ENCODE data around the gene MAP7.
A peak's percentile ranks its signal among the peaks of the same experiment; 100 is the strongest.

The MAP7 gene

DNA sequence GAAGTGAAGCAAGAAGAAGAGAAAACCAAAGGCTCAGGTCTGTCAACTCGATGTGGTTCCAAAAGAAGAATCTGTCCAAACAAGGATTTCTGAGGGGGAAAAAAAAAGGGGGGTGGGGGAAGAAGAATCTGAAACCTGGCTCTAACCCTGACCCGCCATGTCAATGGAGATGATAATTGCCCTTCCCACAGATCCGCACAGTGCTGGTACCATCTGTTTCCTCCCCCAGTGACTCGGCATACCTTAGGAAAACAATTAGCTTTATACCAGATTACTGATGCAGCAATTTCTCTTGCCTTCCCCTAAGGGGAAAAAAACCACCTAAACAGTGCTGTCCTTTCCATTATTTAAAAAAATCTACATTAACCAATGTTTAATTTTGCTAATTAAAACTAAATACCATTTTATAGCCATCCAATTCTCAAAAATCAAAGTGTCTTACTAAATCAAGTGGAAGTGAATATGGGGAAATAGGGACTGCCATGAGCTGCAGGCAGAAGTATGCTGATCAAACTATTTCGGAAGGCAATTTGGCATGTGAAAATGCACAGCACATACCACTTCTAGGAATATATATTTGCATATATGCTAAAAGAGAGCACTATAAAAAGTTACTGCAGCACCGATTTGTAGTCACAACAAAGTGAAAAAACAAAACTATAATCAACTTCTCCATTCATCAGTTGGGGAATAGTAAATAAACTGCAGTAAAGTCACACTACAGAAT, 46.8 kb downstream of the MAP7 start:
- H2BK120ac ChIP-seq (ENCODE audit: low read depth, low read length), result no peak overlapping the region
- DNase-seq (ENCODE audit: low spot score), result no peak
- H3K27me3 ChIP-seq (ENCODE audit: control insufficient read depth in 3 of 3, insufficient read depth in 3 of 3, low read depth in 1 of 3, low read length in 3 of 3), result no peaks in the 10 kb centered on the region
- no peak overlapping the region for H3K27ac ChIP-seq (replicated peaks; ENCODE audit: low read length)
- H2BK12ac ChIP-seq (ENCODE audit: low read length), result no peak overlapping the region
- no peak overlapping the region for H3K14ac ChIP-seq (ENCODE audit: low read length)
- no peak overlapping the region for H4K91ac ChIP-seq (ENCODE audit: low read depth, low read length, poor library complexity)
- H3K4ac ChIP-seq (ENCODE audit: low read length), result no peak overlapping the region
- H2AK5ac ChIP-seq (ENCODE audit: low read depth, low read length), result no peak overlapping the region
- H3K36me3 ChIP-seq (replicated peaks in 1 of 2; ENCODE audit: control insufficient read depth in 2 of 2, insufficient read depth in 2 of 2, low read length in 2 of 2), result no peaks in the 10 kb centered on the region
- WGBS, 2 donors (ENCODE audit: extremely low coverage in 2 of 2, insufficient read length in 2 of 2, insufficient replicate concordance in 1 of 2), result no CpG with 5 or more reads among the region's 6 CpGs
- no peak overlapping the region for H3K18ac ChIP-seq (ENCODE audit: low read length)
- H3K4me1 ChIP-seq (ENCODE audit: control insufficient read depth in 2 of 2, insufficient read depth in 1 of 2, low read depth in 1 of 2, low read length in 2 of 2), result peaks cover 2 to 13% of the 10 kb centered on the region in 2 donors
- no peak overlapping the region for H2BK5ac ChIP-seq (ENCODE audit: low read length)
- H3K23ac ChIP-seq (ENCODE audit: low read depth, low read length, poor library complexity), result no peak overlapping the region
- no peak overlapping the region for H4K8ac ChIP-seq (ENCODE audit: low read depth, low read length)
- no peak overlapping the region for H3K4me3 ChIP-seq (ENCODE audit: low read length in 2 of 2)
- H2AFZ ChIP-seq (ENCODE audit: low read length), result peak overlapping the region; percentile 52
- no peak overlapping the region for H3K9ac ChIP-seq (ENCODE audit: low read depth, low read length, poor library complexity)
- H3K4me2 ChIP-seq (ENCODE audit: insufficient read depth, low read length, poor library complexity, severe bottlenecking), result no peak overlapping the region
- no peaks in the 10 kb centered on the region for H3K79me1 ChIP-seq (ENCODE audit: low read depth, low read length)
- no peaks in the 10 kb centered on the region for H3K9me3 ChIP-seq (replicated peaks in 1 of 2; ENCODE audit: control insufficient read depth in 2 of 2, insufficient read depth in 1 of 2, low read depth in 1 of 2, low read length in 2 of 2)
- H2BK15ac ChIP-seq (ENCODE audit: low read length), result no peak overlapping the region

GRCh38 chr6:136502786-136503185, 47.4 kb downstream of the MAP7 start:
- Histone ChIP-seq H3K27ac (replicated peaks; ENCODE audit: low read length) (no peak overlapping the region), H3K9me3 (replicated peaks in 1 of 2; ENCODE audit: control insufficient read depth in 2 of 2, insufficient read depth in 1 of 2, low read depth in 1 of 2, low read length in 2 of 2) (no peaks in the 10 kb centered on the region), H4K8ac (ENCODE audit: low read depth, low read length) (no peak overlapping the region)

GRCh38 chr6:136501514-136501913, 48.7 kb downstream of the MAP7 start:
- Histone ChIP-seq H3K79me1 (ENCODE audit: low read depth, low read length) (no peaks in the 10 kb centered on the region), H2BK12ac (ENCODE audit: low read length) (no peak overlapping the region), H2AFZ (ENCODE audit: low read length) (no peak overlapping the region), H4K8ac (ENCODE audit: low read depth, low read length) (no peak overlapping the region), H3K4me1 (ENCODE audit: control insufficient read depth in 2 of 2, insufficient read depth in 1 of 2, low read depth in 1 of 2, low read length in 2 of 2) (peaks cover 2 to 13% of the 10 kb centered on the region in 2 donors), H3K18ac (ENCODE audit: low read length) (no peak overlapping the region), H3K4me2 (ENCODE audit: insufficient read depth, low read length, poor library complexity, severe bottlenecking) (no peak overlapping the region), H3K9me3 (replicated peaks in 1 of 2; ENCODE audit: control insufficient read depth in 2 of 2, insufficient read depth in 1 of 2, low read depth in 1 of 2, low read length in 2 of 2) (no peaks in the 10 kb centered on the region), H4K91ac (ENCODE audit: low read depth, low read length, poor library complexity) (no peak overlapping the region), H2BK120ac (ENCODE audit: low read depth, low read length) (no peak overlapping the region), H2BK5ac (ENCODE audit: low read length) (no peak overlapping the region), H2BK15ac (ENCODE audit: low read length) (no peak overlapping the region), H3K36me3 (replicated peaks in 1 of 2; ENCODE audit: control insufficient read depth in 2 of 2, insufficient read depth in 2 of 2, low read length in 2 of 2) (no peaks in the 10 kb centered on the region), H3K27ac (replicated peaks; ENCODE audit: low read length) (no peak overlapping the region), H3K4ac (ENCODE audit: low read length) (no peak overlapping the region), H2AK5ac (ENCODE audit: low read depth, low read length) (no peak overlapping the region), H3K9ac (ENCODE audit: low read depth, low read length, poor library complexity) (no peak overlapping the region), H3K14ac (ENCODE audit: low read length) (no peak overlapping the region), H3K27me3 (ENCODE audit: control insufficient read depth in 3 of 3, insufficient read depth in 3 of 3, low read depth in 1 of 3, low read length in 3 of 3) (no peaks in the 10 kb centered on the region), H3K23ac (ENCODE audit: low read depth, low read length, poor library complexity) (no peak overlapping the region), H3K4me3 (ENCODE audit: low read length in 2 of 2) (no peak overlapping the region)
- DNase-seq (ENCODE audit: low spot score), result no peak
- no CpG with 5 or more reads among the region's 2 CpGs for WGBS, 2 donors (ENCODE audit: extremely low coverage in 2 of 2, insufficient read length in 2 of 2, insufficient replicate concordance in 1 of 2)

More at GRCh38 chr6:136502786-136503185, 47.4 kb downstream of the MAP7 start:
- Histone ChIP-seq H3K23ac (ENCODE audit: low read depth, low read length, poor library complexity) (no peak overlapping the region), H3K9ac (ENCODE audit: low read depth, low read length, poor library complexity) (no peak overlapping the region), H2BK5ac (ENCODE audit: low read length) (no peak overlapping the region), H2AK5ac (ENCODE audit: low read depth, low read length) (no peak overlapping the region), H3K14ac (ENCODE audit: low read length) (no peak overlapping the region), H2AFZ (ENCODE audit: low read length) (peak overlapping the region; percentile 52), H3K4ac (ENCODE audit: low read length) (no peak overlapping the region), H3K4me3 (ENCODE audit: low read length in 2 of 2) (no peak overlapping the region), H2BK12ac (ENCODE audit: low read length) (no peak overlapping the region), H3K4me1 (ENCODE audit: control insufficient read depth in 2 of 2, insufficient read depth in 1 of 2, low read depth in 1 of 2, low read length in 2 of 2) (peaks cover 2 to 13% of the 10 kb centered on the region in 2 donors), H3K4me2 (ENCODE audit: insufficient read depth, low read length, poor library complexity, severe bottlenecking) (no peak overlapping the region), H4K91ac (ENCODE audit: low read depth, low read length, poor library complexity) (no peak overlapping the region), H3K36me3 (replicated peaks in 1 of 2; ENCODE audit: control insufficient read depth in 2 of 2, insufficient read depth in 2 of 2, low read length in 2 of 2) (no peaks in the 10 kb centered on the region), H3K18ac (ENCODE audit: low read length) (no peak overlapping the region), H2BK15ac (ENCODE audit: low read length) (no peak overlapping the region), H3K27me3 (ENCODE audit: control insufficient read depth in 3 of 3, insufficient read depth in 3 of 3, low read depth in 1 of 3, low read length in 3 of 3) (no peaks in the 10 kb centered on the region), H2BK120ac (ENCODE audit: low read depth, low read length) (no peak overlapping the region), H3K79me1 (ENCODE audit: low read depth, low read length) (no peaks in the 10 kb centered on the region)
- DNase-seq (ENCODE audit: low spot score), result no peak

DNA sequence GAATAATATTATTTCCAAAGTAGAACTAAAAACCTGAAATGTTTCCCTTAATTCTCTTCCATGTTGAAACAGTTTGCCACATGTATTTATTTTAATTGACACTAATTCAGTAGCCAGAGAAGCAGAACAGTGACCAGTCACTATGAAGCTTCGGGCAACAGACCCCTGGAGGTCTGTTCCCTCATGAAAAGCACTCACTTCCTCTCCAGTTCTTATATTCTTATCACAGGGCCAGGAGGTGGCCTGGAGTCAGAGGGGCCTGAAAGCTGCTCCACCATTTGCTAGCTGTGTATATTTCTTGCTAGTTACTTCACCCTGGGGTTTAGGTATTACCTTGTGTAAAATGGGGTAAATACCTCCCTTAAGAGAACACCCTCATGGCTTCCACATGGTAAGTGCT, 49.1 kb downstream of the MAP7 start:
- Histone ChIP-seq H3K4ac (ENCODE audit: low read length) (no peak overlapping the region), H3K23ac (ENCODE audit: low read depth, low read length, poor library complexity) (no peak overlapping the region), H4K8ac (ENCODE audit: low read depth, low read length) (no peak overlapping the region), H2BK12ac (ENCODE audit: low read length) (no peak overlapping the region), H4K91ac (ENCODE audit: low read depth, low read length, poor library complexity) (no peak overlapping the region), H3K79me1 (ENCODE audit: low read depth, low read length) (no peaks in the 10 kb centered on the region), H3K14ac (ENCODE audit: low read length) (no peak overlapping the region), H3K27me3 (ENCODE audit: control insufficient read depth in 3 of 3, insufficient read depth in 3 of 3, low read depth in 1 of 3, low read length in 3 of 3) (no peaks in the 10 kb centered on the region), H2AK5ac (ENCODE audit: low read depth, low read length) (no peak overlapping the region), H3K36me3 (replicated peaks in 1 of 2; ENCODE audit: control insufficient read depth in 2 of 2, insufficient read depth in 2 of 2, low read length in 2 of 2) (no peaks in the 10 kb centered on the region), H3K4me3 (ENCODE audit: low read length in 2 of 2) (no peak overlapping the region), H3K9me3 (replicated peaks in 1 of 2; ENCODE audit: control insufficient read depth in 2 of 2, insufficient read depth in 1 of 2, low read depth in 1 of 2, low read length in 2 of 2) (no peaks in the 10 kb centered on the region), H2BK120ac (ENCODE audit: low read depth, low read length) (no peak overlapping the region), H2BK5ac (ENCODE audit: low read length) (no peak overlapping the region), H3K4me2 (ENCODE audit: insufficient read depth, low read length, poor library complexity, severe bottlenecking) (no peak overlapping the region), H3K18ac (ENCODE audit: low read length) (no peak overlapping the region), H2AFZ (ENCODE audit: low read length) (no peak overlapping the region), H3K4me1 (ENCODE audit: control insufficient read depth in 2 of 2, insufficient read depth in 1 of 2, low read depth in 1 of 2, low read length in 2 of 2) (peaks cover 2 to 13% of the 10 kb centered on the region in 2 donors), H3K27ac (replicated peaks; ENCODE audit: low read length) (no peak overlapping the region), H2BK15ac (ENCODE audit: low read length) (no peak overlapping the region), H3K9ac (ENCODE audit: low read depth, low read length, poor library complexity) (no peak overlapping the region)
- no peak for DNase-seq (ENCODE audit: low spot score)
- WGBS, 2 donors (ENCODE audit: extremely low coverage in 2 of 2, insufficient read length in 2 of 2, insufficient replicate concordance in 1 of 2), result no CpG with 5 or more reads among the region's 1 CpG
